Fibroblast of skin of back (primary cell): ENCODE measurements around the gene LAMC3.

Experiments
- DNase-seq: peaks from one replicate; pipeline ENCODE4 v3.0.0-alpha.2; 2013

The LAMC3 gene

GRCh38 chr9:131048820-131049219 is 39.8 kb downstream of the LAMC3 start:
- DNase-seq, result no peak

DNA sequence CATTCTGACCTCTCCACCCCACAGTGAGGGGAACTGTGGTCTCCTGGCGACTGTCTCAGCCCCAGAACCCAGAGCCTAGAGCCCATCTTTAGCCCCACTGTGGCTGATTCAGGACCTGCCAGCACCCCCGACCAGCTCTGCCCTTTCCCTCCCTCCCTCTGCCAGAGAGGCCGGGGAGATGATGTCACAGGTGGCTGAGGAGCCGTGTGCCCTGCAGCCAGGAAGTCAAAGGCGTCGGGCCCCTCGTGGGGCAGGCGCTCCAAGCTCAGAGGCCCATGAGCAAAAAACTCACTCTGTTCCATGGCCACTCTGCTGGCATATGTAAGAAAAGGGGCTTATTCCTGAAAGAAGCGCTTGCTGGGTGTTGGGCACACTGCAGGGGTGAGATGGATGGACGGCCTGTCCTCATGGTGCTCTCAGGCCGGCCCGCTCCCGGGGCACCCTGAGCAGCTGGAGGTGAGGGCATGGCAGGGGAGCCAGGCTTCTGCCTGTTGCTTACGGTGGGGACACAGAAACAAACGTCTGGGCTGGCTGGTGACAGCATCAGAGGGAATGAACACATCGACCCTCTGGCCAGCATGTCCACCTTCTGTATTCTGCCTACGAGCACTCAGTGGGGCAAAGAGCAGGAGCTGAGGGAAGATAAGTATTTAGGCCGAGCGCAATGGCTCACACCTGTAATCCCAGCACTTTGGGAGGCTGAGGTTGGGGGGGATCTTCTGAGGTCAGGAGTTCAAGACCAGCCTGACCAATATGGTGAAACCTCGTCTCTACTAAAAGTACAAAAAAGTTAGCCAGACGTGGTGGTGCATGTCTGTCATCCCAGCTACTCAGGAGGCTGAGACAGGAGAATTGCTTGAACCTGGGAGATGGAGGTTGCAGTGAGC is 41.1 kb downstream of the LAMC3 start:
- no peak for DNase-seq

DNA sequence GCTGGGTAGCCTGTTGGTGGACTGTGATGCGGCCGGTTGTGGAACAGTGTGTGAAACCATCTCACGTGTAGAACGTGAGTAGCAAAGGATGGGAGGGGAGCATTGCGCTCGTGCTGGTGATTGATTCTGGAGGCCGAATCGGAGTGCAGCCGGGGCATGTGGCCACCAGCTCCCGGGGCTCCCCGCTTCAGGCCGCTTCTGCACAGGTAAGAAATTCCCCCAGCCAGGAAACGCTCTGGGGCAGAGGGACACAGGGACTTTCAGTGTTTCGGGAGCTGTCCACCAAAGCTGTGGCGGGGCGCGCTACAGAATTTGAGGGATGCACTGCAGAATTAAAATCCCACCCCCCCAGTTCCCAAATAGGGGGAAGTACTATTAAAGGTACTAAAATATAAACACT is 41.9 kb downstream of the LAMC3 start:
- DNase-seq, result no peak

DNA sequence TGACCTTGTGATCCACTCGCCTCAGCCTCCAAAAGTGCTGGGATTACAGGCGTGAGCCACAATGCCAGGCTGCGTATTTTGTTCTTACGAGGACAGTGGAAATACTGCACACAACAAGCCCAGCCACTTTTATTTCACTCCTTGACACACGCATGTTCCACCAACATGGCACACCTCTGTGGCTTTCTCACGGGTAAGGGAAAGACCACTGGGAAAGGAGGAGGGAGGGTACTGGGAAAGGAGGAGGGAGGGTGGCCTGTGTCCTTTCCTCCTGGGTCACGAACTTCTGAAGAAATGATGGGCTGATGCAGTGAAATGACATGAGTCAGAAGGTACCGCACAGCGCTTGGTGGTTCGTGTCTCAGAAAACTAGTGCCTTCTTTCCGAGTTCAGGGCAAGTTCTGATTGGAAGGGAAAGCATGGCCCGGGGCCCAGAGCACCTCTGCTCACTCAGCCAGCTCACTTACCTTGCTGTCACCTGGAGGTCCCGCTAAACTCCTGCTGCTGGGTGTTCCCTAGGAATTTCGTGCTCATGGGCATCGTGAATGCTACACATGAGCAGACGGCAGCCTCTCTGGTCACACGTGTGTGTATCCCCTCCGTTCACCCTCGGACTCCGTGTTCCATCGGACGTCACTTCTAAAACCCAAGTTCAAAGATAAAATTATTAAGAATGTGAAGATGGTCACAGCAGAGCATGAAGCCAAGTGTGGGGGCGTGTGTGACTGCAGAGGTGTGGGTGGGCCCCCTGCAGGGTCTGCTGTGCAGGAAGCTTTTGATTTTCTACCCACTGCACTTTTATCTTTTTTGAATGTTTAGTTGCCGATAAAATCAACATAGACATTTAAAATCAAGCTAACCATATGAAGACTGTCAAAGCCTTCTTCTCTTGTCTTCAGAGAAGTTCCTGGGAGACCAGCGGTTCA is 42.9 kb downstream of the LAMC3 start:
- DNase-seq, result no peak

GRCh38 chr9:131053896-131054295 is 44.9 kb downstream of the LAMC3 start:
- no peak for DNase-seq

GRCh38 chr9:131056781-131057506 is 48.0 kb downstream of the LAMC3 start:
- DNase-seq, result no peak

GRCh38 chr9:131060900-131061630 is 52.1 kb downstream of the LAMC3 start:
- DNase-seq, result no peak

DNA sequence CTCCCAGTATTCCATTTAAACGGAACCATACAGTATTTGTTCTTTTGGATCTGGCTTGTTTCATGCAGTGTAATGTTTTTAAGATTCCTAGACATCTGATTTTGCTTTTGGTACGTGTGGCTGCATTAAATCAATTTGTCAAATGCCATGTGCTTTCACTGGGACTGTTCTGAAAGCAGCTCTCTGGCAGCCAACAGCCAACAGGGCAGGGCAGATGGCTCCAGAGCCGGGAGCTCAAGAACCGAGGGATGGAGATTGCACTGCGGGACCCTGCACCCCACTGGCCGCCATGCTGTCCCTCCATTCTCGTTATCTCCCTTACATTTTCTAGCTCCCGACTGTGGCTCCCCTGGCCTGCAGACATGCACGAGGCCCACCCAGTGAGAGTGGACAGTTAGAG is 54.0 kb downstream of the LAMC3 start:
- no peak for DNase-seq

DNA sequence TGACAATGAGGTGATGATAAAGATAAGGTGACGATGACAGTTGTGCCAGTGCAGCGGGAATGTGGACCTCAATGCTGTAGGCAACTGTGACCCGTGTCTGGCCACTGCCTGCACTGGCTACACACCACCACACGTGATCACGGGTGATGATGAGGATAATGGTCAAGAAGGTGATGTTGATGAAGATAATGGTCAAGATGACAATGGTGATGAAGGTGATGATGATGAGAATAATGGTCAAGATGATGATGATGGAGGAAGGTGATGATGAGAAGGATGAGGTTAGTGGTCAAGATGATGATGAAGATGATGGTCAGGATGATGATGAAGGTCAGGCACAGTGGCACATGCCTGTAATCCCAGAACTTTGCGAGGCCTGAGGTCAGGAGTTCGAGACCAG is 56.6 kb downstream of the LAMC3 start:
- DNase-seq, result no peak

GRCh38 chr9:131067625-131068024 is 58.7 kb downstream of the LAMC3 start:
- no peak for DNase-seq

- no peak for DNase-seq
These were observed 59.3 kb downstream of the LAMC3 start for GRCh38 chr9:131068076-131068816.

GRCh38 chr9:131069699-131070098 is 60.7 kb downstream of the LAMC3 start:
- no peak for DNase-seq

- no peak for DNase-seq
These were observed 63.3 kb downstream of the LAMC3 start for GRCh38 chr9:131072107-131072870.

DNA sequence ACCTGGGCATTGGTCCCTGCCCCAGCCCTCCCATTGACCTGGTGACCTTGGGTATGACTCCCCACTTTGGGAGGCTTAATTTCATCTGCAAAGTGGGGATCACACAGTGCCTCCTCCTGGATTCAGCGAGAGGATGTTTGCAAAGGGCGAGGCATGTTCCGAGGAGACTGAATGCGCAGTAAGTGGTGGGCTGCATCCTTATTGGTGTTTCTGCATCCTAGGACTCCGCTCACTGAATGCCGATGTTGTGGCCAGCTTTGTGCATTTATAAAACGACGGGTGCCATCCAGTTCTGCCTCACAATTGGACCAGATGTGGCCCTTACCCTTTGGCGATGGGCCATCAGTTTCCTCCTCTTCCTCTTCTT is 63.9 kb downstream of the LAMC3 start:
- no peak for DNase-seq

GRCh38 chr9:131076347-131077195 is 67.6 kb downstream of the LAMC3 start:
- DNase-seq, result no peak

DNA sequence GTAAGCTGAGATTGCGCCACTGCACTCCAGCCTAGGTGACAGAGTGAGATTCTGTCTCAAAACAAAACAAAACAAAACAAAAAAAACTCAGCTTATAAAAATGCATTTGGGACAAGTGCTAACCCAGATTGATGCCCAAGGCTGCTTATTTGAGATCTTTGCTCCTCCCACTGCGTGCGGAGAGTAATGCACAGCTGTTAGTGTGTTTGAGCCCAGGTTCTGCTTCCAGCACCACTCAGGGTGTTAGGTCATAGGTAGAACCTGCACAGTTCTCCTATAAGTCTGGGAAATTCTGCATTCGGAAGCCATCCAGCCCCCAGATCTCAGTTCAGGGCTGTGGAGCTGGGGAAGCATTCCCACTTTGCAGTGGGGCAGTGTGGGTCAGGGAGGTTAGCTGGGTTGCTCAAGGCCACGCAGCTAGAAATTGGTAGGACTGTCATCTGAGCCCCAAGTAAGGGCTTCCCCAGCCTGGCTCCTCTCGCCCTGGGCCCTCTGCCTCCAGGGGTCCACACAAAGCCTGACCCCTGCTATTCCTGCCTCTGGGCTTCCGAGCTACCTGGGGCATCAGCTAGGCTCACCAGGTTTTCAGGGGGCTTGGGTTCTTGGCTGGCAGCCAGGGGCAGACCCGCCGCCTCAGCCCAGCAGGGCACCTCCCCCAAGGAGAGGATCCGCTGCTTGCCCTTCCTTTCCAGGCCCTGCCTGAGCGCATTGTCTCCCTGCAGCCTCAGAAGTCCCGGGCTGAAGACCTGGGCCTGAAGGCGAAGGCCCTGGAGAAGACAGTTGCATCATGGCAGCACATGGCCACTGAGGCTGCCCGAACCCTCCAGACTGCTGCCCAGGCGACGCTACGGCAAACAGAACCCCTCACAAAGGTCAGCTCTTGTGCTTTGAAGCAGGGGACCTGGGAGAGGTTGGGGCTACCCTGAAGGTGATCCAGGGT is 69.7 kb downstream of the LAMC3 start:
- DNase-seq, result no peak

DNA sequence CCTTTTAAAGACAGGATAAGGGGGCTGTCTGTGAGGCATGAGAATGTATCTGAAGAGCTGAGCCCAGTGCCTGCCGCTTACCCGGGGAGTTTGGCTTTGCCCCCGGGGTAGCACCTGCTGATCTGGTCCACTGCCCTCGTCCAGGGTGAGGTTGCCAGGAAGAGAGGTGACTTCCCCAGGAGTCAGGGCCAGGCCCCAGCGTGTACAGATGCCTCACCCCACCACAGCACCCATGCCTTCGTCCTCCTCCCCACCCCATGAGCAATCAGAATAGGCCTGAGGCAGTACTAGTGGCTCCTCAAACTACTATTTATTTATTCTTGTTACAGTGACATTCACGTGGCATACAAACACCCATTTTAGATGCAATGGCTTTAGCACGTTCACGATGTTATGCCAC is 71.6 kb downstream of the LAMC3 start:
- DNase-seq, result no peak

- no peak for DNase-seq
These were observed 72.9 kb downstream of the LAMC3 start for GRCh38 chr9:131081868-131082267.
